Measurements from ENCODE around the gene NACC2. TPM values are rescaled to one million over a fixed set of nuclear protein-coding genes. Genes with fewer than 3 reads are reported as not detected.

The NACC2 gene
- total and polyA plus RNA-seq, 9 of the 15 experiments (the other 6 are each of a cell fraction or from before 2014, with no cell fraction given): 0.70 to 25.1 (median 5.6) TPM

GRCh38 chr9:136013524-136014034, 81.5 kb downstream of the NACC2 start (continued):
- TF ChIP-seq, protein P1, sequence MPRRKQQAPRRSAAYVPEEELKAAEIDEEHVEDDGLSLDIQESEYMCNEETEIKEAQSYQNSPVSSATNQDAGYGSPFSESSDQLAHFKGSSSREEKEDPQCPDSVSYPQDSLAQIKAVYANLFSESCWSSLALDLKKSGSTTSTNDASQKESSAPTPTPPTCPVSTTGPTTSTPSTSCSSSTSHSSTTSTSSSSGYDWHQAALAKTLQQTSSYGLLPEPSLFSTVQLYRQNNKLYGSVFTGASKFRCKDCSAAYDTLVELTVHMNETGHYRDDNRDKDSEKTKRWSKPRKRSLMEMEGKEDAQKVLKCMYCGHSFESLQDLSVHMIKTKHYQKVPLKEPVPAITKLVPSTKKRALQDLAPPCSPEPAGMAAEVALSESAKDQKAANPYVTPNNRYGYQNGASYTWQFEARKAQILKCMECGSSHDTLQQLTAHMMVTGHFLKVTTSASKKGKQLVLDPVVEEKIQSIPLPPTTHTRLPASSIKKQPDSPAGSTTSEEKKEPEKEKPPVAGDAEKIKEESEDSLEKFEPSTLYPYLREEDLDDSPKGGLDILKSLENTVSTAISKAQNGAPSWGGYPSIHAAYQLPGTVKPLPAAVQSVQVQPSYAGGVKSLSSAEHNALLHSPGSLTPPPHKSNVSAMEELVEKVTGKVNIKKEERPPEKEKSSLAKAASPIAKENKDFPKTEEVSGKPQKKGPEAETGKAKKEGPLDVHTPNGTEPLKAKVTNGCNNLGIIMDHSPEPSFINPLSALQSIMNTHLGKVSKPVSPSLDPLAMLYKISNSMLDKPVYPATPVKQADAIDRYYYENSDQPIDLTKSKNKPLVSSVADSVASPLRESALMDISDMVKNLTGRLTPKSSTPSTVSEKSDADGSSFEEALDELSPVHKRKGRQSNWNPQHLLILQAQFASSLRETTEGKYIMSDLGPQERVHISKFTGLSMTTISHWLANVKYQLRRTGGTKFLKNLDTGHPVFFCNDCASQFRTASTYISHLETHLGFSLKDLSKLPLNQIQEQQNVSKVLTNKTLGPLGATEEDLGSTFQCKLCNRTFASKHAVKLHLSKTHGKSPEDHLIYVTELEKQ (CRISPR knock-in tag; IDR thresholded peaks at IDR 0.05): no peak
- TF ChIP-seq XRCC5 (IDR thresholded peaks at IDR 0.05; ENCODE audit: low read depth, low read length) (no peak), ZHX1 (conservative IDR thresholded peaks at IDR 0.05; ENCODE audit: low read length) (no peak), NR1H2 (CRISPR knock-in tag; IDR thresholded peaks at IDR 0.05) (no peak), SMARCA4 (IDR thresholded peaks at IDR 0.05) (no peak), TEAD1 (CRISPR knock-in tag; IDR thresholded peaks at IDR 0.05) (no peak), NR3C1 (CRISPR knock-in tag; IDR thresholded peaks at IDR 0.05) (no peak), ZNF449 (CRISPR knock-in tag; IDR thresholded peaks at IDR 0.05) (no peak)
- TF ChIP-seq, protein P2, sequence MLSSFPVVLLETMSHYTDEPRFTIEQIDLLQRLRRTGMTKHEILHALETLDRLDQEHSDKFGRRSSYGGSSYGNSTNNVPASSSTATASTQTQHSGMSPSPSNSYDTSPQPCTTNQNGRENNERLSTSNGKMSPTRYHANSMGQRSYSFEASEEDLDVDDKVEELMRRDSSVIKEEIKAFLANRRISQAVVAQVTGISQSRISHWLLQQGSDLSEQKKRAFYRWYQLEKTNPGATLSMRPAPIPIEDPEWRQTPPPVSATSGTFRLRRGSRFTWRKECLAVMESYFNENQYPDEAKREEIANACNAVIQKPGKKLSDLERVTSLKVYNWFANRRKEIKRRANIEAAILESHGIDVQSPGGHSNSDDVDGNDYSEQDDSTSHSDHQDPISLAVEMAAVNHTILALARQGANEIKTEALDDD (IDR thresholded peaks at IDR 0.05): no peak
- TF ChIP-seq, protein P3, sequence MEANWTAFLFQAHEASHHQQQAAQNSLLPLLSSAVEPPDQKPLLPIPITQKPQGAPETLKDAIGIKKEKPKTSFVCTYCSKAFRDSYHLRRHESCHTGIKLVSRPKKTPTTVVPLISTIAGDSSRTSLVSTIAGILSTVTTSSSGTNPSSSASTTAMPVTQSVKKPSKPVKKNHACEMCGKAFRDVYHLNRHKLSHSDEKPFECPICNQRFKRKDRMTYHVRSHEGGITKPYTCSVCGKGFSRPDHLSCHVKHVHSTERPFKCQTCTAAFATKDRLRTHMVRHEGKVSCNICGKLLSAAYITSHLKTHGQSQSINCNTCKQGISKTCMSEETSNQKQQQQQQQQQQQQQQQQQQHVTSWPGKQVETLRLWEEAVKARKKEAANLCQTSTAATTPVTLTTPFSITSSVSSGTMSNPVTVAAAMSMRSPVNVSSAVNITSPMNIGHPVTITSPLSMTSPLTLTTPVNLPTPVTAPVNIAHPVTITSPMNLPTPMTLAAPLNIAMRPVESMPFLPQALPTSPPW (CRISPR knock-in tag; IDR thresholded peaks at IDR 0.05): no peak
- TF ChIP-seq, protein P4, sequence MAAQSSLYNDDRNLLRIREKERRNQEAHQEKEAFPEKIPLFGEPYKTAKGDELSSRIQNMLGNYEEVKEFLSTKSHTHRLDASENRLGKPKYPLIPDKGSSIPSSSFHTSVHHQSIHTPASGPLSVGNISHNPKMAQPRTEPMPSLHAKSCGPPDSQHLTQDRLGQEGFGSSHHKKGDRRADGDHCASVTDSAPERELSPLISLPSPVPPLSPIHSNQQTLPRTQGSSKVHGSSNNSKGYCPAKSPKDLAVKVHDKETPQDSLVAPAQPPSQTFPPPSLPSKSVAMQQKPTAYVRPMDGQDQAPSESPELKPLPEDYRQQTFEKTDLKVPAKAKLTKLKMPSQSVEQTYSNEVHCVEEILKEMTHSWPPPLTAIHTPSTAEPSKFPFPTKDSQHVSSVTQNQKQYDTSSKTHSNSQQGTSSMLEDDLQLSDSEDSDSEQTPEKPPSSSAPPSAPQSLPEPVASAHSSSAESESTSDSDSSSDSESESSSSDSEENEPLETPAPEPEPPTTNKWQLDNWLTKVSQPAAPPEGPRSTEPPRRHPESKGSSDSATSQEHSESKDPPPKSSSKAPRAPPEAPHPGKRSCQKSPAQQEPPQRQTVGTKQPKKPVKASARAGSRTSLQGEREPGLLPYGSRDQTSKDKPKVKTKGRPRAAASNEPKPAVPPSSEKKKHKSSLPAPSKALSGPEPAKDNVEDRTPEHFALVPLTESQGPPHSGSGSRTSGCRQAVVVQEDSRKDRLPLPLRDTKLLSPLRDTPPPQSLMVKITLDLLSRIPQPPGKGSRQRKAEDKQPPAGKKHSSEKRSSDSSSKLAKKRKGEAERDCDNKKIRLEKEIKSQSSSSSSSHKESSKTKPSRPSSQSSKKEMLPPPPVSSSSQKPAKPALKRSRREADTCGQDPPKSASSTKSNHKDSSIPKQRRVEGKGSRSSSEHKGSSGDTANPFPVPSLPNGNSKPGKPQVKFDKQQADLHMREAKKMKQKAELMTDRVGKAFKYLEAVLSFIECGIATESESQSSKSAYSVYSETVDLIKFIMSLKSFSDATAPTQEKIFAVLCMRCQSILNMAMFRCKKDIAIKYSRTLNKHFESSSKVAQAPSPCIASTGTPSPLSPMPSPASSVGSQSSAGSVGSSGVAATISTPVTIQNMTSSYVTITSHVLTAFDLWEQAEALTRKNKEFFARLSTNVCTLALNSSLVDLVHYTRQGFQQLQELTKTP (IDR thresholded peaks at IDR 0.05; ENCODE audit: low read depth in 1 of 2, partially characterized antibody in 2 of 2): no peak

All from K562 (cell line).